OCI-LY7 (cell line): ENCODE results near the gene VAV1.

Experiments
- CTCF ChIP-seq: fragments of 200-600 bp; sonication (generic); conservative IDR thresholded peaks from 2 replicates; pipeline ENCODE4 v1.5.1; 2014; ENCODE audit warnings: mild to moderate bottlenecking, antibody characterized with exemption, low read length, moderate library complexity, mixed read lengths
- EZH2phosphoT487 ChIP-seq: fragments of 200-600 bp; sonication (generic); IDR thresholded peaks from 2 replicates; pipeline ENCODE4 v1.6.1; 2018; ENCODE audit warnings: low read depth, borderline replicate concordance, mild to moderate bottlenecking, mixed run types, antibody characterized with exemption, low read length, moderate library complexity, mixed read lengths

- no peak for TF ChIP-seq CTCF
- no peak for TF ChIP-seq EZH2phosphoT487
Measured at GRCh38 chr19:6865849-6866248, 93.3 kb downstream of the VAV1 start.
